HG03378 (cell line): ENCODE results near the gene COX19.
A peak's percentile ranks its signal among the peaks of the same experiment; 100 is the strongest.

Experiments used
- ATAC-seq: cut with Tn5 transposase; IDR thresholded peaks from one replicate; pipeline ENCODE4 v1.9.1; 2021; ENCODE audit warnings: mild to moderate bottlenecking, moderate library complexity; ENCODE audit not compliant: unreplicated experiment

COX19 gene, protein sequence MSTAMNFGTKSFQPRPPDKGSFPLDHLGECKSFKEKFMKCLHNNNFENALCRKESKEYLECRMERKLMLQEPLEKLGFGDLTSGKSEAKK

DNA sequence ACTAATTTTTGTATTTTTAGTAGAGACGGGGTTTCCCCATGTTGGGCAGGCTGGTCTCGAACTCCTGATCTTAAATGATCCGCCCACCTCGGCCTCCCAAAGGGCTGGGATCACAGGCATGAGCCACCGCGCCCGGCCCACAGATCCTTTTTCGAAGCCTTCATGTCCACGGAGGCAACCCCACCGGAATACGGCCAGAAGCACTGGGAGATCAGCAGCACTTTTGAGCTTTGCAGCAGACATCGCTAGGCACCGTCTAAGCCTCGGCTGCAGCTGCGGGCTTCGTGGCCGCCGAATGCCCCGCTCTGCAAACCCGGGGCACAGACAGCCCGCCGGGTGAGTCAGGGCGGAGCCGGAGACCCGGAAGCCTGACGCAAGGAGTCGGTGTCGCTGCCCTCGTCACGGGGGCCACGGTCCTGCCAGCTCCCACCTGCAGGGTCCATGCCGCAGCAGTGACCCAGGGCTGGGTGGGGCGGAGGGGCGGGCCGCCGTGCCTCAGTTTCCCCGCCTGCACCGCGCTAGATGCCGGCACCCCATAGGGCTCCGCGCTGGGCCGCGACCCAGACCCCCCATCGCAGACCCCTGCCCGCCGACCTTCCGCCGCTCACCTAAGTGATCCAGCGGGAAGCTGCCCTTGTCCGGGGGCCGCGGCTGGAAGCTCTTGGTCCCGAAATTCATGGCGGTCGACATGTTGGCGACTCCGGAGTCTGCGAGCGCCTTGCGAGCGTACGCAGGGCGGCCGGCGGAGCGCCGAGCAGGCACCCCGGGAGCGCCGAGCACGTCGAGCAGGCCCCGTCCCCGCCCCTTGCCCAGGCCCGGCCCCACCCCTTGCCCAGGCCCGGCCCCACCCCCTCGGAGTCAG lies at the start of gene COX19:
TSS of gene COX19 (minus strand) at position 730 of the 862 bp plus-strand sequence. CDS start at position 690, 40 bp downstream.
- peak; percentile 43 for ATAC-seq

- ATAC-seq, result peak; percentile 51
Measured at GRCh38 chr7:1024331-1024841, 49.0 kb upstream of the COX19 start.

- ATAC-seq, result no peak
Measured at GRCh38 chr7:1022801-1023465, 47.6 kb upstream of the COX19 start.

GRCh38 chr7:1022356-1022755 lies 47.0 kb upstream of the COX19 start:
- no peak for ATAC-seq

DNA sequence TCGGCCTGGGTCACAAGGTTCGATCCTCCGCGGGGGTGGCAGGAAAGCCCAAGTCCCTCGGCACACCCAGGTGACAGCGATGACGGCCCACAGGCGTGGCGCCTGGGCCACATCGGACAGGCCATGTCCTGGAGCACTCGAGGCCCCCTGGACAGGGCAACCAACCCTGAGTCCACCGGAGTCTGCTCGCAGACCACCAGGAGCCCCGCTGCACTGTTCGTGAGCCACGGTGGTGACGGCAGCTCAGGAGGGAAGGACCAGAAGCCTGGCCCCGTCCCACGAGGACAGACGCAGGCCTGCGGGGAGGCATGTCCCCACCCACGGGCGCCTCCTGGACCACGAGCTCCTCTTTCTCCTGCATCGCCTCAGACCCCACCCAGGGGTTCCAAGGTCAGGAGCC lies 46.6 kb upstream of the COX19 start:
- no peak for ATAC-seq

- no peak for ATAC-seq
Measured at GRCh38 chr7:1021366-1021765, 46.0 kb upstream of the COX19 start.

DNA sequence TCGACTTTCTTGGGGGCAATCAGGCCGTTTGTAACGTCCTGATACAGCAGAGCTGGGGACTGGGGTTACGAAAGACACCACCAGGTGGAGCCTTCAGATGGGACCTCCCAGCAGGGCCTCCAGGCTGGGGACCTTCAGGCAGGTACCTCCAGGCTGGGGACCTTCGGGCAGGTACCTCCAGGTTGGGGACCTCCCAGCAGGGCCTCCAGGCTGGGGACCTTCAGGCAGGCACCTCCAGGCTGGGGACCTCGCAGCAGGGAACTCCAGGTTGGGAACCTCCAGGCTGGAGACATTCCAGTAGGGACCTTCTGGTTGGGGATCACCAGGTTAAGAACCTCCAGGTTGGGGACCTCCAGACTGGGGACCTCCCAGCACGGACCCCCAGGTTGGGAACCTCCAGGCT lies 45.5 kb upstream of the COX19 start:
- no peak for ATAC-seq

DNA sequence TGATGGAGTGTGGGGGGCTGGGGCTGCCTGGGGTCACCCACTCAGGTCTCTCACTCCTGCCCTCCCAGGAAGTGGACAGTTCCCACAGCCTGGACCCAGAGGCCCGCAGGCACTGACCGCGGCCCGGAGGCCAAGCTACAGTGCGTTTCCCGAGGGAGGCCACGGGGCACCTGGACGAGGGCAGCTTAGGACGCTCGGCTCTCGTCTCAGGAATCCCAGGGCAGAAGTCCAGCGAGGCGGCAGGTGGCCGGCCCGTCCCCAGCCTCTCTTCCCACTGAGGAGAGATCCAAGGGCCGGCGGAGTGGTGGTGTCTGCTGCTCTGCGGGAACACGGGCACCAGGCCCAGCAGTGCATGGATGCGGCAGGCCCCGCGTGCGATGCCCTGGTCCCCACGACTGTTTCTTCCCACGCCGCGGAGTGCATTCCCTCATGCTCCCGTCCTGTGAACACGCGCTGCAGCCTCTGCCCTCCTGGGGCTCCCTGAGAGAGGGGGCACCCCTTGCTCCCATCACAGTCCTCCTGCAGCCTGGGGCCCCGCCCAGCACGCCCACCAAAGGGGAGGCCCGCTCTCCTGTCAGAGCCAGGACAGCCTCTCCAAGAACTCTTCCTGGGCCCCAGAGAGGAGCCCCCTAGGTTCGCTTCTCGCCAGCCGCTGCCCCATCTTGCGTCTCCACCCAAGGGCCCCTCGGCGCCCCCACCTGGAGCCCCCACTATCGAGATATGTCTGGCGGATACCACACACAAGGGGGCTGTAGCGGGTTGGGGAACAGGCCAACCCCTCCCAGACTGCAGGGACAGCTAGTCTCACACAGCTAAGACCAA lies 44.7 kb upstream of the COX19 start:
- no peak for ATAC-seq

GRCh38 chr7:1019255-1019785 lies 44.0 kb upstream of the COX19 start:
- ATAC-seq, result no peak

- ATAC-seq, result no peak
Measured at GRCh38 chr7:1018334-1018695, 43.0 kb upstream of the COX19 start.

GRCh38 chr7:1017586-1018333 lies 42.4 kb upstream of the COX19 start:
- ATAC-seq, result no peak

DNA sequence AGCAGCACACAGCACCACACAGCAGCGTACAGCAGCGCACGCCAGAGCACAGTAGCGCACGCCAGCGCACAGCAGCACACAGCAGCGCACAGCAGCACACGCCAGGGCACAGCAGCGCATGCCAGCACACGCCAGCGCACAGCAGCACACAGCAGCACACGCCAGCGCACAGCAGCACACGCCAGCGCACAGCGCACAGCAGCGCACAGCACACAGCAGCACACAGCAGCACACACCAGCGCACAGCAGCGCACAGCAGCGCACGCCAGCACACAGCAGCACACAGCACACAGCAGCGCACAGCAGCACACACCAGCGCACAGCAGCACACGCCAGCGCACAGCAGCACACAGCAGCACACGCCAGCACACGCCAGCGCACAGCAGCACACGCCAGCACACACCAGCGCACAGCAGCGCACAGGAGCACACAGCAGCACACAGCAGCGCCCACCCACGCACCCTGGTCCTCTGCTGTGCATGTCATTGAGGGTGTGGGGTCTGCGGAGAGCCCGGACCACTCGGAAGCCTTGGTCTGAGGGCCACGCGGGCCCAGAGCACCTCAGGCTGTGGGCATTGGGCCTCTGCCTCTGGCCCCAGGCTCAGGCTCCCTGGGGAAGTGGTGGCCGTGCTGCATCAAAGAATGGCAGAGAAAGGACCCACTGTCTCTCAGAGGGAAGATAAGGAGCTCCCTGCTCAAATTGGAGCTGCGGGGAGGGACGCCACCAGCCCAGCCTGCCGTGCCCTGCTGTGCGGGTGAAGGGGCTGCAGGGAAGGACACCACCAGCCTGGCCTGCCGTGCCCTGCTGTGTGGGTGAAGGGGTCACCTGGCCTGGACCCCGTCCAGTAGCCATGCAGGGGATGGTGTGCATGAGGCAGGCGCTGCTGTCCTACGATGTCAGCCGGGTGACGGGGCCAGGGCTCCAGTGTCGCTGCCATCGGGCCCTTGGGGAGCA lies 41.5 kb upstream of the COX19 start:
- no peak for ATAC-seq

DNA sequence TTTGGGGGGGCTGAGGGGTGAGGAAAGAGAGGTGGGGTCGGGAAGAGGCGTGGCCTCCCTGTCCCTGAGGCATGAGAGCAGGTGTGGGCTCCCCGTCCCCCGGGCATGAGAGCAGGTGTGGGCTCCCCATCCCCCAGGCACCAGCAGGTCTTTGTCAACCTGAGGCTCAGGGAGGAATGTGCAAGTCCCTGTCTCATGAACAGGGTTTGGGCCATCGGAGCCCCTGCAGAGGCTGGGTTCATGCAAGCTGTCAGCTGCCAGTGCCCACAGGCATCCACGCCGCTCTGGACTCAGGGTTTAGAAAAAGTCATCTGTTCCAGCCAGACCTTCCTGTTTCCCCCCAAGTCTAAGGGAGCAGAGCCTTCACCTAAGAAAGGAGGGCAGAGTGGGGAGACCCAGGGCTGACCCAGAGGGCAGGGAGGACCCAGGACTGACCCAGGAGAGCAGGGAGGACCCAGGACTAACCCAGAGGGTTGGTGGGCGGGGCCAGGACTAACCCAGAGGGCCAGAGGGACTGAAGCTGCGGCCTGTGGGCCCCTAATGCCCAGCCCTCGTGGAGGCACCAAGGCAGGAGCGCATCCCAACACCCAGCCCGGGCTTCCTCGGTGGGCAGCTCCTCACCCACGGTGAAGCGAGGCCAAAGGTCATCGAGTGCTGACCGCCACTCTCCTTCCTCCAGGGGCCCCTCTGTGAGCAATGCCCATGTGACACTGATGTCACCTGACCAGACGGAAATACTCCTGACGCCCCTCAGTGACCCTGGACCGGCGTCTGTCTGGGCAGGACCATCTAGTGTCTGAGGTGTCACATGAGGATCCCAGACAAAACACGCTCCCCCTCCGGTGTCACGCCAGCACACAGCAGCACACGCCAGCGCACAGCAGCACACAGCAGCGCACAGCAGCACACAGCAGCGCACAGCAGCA lies 40.1 kb upstream of the COX19 start:
- ATAC-seq, result no peak

DNA sequence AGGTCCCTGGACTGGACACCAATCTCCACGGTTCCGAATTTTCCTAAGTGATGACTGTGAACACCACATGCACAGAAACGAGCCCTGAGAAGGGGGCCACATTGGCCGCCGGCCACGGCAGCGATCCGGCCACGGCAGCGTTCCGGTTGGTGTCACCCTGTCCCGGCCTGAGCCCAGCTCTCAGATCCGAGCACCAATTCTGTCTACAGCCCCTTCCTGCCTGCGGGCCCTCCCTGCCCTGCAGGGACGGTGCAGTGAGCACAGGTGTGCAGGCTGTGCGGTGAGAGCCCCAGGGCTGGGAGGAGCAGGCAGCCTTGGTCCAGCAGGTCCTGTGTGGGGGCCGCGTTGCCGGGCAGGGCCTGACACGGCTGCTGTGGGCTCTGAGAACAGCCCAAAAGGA lies 39.3 kb upstream of the COX19 start:
- no peak for ATAC-seq

- ATAC-seq, result no peak
Measured at GRCh38 chr7:1013581-1013980, 38.2 kb upstream of the COX19 start.

DNA sequence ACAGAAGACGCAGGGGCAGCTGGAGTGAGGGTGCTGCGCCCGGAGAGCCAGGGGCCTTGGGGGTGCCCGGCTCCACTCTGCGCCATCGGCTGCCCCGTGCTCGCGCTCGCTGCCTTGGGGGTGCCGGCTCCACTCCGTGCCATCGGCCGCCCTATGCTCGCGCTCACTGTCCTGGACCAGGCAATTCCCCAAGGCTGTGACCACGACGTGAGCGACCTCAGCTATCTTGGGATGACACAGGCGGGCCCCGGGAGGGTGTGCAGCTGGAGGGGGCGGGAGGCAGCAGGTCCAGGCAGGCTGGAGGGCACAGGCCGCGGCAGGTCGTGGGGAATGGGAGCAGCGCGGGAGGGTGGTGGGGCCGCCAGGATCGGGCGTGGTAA lies 37.4 kb upstream of the COX19 start:
- ATAC-seq, result no peak

DNA sequence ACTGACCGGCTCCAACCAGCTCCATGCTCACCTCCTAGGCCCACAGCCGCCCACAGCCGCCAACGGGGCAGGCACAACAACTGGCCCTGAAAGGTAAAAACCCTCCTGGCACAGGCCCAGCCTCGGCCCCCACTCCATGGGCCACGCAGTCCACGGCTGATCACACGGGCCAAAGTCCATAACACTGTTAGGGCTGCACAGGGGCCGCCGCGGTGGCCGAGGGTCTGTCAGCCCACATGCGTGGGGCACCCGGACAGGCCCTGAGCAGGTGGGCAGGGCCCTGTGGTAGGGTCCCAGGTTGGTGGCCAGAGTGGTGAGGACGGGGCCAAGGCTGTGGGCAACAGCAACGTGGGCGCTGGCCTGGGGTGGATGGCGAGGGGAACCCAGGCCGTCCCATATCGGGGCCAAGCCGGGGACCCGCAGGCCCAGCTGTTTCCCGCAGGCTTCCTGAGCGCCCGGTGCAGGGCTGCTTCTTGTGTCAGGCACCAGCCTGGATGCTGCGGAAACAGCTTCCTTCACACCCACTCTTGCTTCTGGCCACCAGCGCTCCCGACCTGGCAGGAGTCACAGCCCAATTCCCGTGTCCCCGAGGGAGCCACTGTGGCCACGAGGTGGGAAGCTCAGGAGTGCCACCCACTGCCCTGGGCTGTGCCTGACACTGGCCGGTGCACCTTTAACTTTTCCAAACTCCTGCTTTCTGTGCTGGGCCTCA lies 36.8 kb upstream of the COX19 start:
- ATAC-seq, result no peak
